HG03571 (cell line): Measurements from ENCODE around the gene YWHAH.

ENCODE experiments used
- ATAC-seq: cut with Tn5 transposase; IDR thresholded peaks from one replicate; pipeline ENCODE4 v1.9.1; 2021; ENCODE audit not compliant: unreplicated experiment

The YWHAH gene

DNA sequence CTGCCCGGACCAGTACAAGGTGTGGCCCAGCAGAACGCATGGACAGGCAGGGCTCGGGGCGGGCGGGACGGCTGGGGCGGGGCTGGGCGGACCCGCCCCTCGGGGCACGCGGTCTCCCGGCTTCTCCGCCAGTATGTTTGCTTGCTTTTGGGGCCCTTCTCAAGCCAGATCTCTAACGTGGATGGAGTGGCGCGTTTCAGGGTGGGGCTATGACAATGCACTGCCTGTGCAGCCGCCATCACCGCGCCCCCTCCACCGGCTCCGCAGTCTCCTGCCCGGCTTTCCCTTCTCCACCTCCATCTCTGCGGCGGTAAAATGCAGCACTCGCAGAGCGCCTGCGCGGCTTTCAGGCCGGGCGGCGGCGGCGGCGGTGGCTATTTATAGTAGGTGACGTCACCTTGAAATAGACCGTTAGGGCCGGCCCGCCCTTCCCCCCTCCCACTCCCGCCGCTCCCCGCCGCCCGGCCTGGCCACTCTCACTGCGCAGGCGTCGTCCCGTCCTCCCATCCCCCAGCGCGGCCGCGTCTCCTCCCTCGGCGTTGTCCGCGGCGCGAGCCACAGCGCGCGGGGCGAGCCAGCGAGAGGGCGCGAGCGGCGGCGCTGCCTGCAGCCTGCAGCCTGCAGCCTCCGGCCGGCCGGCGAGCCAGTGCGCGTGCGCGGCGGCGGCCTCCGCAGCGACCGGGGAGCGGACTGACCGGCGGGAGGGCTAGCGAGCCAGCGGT lies at the start of gene YWHAH:
TSS of gene YWHAH (plus strand) at position 558 of the 722 bp plus-strand sequence. CDS start 199 bp downstream, outside the sequence.
- ATAC-seq = peak; percentile 40

DNA sequence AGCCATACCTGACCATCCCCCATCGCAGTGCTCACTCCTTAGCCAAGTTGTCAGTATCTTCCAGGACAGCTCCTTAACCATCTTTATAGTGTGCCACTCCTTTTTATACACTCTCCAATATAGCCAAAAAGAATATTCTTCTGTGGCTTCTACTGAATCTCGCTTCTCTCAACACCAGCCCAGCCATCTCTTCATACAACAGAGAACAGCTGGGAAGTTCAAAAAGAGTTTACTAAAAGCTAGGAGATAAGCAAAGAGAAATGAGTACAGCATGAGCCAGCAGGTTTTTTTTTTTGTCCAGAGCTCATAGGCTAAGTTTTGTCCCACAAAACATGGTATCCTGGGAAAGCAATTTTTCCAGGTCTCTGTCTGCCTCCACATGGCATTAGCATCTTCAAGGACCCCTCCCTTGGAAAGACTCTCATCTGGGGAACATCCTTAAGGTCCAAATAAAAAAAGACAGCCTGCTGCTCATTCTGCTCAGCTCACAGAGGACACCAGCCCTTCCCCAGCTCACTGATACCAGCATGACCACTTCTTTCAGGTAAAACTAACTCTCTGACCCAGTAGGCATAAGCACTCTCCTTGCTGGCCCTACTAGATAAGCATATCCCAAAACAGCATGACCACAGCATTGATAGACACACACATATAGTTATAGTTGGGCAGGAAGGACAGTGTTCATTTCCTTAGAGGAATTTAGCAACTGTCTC lies 48.8 kb upstream of the YWHAH start:
- ATAC-seq = no peak

DNA sequence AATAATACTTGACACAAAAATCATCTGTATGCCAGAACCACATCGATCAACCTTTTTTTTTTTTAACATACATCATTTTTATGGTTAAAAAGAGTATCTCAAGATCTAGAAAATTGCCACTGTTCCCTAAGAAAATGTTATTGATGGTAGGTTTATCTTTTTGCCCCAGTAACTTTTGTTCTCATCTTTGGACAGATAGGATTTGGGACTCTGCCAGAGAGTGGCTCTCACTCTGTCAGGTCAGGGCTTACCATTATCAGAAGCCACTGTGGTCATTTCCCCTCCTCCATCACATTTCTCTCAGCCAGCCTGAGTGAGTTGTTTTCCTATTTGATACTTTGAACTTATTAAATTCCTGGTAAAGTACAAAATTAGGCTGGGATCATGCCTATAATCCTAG lies 47.9 kb upstream of the YWHAH start:
- no peak for ATAC-seq

DNA sequence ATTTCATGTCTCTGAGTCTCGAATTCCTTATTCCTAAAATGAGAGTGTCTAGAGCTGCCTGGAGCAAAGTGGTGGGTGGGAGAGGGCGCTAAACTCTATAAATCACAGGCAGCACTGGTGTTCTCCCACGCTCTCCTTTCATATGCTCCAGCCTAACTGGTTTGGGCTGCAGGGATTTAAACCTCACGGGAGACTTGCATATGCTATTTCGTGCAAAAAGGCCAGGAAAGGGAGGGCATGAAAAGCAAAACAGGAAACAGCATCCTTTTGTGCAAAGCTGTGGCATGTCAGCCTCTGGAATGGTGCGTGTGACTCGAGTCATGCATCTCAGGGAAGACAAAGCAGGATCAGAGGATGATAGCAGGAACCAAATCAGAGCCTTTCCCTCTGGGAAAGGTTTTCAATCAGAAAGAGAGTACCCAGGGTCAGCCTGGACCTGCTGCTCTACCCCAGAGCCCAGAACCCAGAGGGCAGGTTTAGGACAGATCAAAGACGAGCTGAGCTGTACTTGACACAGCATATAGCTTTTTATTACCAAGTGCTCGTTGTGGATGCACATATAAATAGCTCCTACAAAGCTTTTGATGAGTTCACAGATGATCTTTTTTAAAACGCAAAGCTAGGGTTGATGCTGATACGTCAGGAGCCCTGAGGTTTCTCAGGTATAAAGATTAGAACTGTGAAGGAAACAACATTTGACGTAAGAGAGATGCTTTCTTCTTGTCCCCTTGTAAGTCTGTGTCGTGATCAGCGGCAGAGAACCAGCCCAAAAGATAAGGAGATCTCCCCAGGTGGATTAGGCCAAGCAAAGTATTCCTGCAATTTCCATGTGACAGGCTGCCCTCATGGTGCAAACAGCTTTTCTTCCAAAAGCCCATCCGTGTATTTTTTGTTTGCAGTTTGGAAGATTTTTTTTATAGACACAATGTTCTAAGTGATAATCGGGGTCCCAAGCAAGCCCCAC lies 46.2 kb upstream of the YWHAH start:
- no peak for ATAC-seq

DNA sequence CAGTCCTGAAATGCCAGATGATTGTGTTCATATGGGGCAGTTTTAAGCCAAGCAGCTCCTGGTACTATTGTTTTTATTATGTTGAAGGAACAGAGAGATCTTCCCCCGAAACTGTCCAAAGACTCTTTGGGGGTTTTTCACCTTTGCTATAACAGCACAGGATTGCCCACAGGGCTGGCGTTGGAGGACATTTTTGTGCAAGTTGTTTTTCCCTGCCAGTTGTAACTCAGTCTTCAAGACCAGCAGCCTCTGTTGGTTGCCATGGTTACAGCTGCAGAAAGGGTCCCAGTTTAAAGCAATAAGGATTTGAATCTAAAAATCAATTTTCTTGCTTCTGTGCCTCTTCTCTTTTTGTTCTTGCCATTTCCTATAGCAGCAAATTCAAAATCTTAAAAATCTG lies 45.4 kb upstream of the YWHAH start:
- no peak for ATAC-seq

DNA sequence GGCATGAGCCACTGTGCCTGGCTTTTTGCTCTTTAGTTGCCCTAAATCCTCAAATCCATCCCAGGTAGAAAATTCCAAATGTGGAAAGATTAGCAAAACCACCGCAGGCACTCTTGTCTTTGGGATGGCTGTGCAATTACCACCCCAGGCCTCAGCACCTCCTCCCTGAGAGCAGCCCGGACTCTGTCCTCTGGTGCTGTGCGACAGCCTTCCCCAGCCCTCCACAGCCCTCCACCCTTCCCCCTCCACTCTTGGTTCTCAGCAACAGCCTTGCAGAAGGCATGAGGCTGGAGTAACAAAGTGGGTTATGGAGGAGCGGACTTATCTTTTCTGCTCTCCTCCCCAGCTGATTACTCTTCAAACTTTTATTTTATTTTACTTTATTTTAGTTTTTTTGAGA lies 44.7 kb upstream of the YWHAH start:
- ATAC-seq = no peak

DNA sequence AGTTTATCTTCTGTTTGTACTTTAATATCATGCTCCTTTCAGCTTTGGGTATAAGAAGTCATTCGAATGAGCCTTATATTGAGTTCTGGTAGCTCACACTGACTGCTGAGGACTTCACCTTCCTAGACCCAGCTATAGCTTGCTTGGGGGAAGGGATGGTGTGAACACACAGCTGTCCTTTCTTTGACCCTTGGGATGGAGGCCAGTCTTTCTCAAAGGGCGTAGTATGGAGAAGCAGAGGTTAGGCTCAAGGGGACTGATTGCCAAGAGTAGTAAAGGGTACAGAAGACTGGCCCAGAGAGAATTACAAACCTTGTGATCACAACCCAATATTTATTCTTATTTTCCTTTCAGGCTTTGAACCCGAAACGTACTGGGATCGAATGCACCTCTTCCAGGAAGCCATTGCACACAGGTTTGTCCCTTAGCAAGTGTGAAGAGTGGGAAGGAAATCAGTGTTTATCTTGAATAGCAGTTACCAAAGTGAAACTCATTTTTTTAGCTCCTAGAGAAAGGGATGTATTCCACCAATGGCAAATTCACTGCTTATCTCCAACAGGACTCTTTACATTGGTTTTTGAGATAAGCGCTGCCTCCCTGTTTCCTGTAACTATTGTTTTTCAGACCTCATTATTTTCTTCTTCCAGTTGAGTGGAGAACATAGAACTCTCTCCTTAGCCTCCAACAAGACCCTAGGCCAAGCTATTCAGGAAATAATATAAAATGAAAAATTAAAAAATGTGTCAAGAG lies 42.8 kb upstream of the YWHAH start:
- no peak for ATAC-seq

DNA sequence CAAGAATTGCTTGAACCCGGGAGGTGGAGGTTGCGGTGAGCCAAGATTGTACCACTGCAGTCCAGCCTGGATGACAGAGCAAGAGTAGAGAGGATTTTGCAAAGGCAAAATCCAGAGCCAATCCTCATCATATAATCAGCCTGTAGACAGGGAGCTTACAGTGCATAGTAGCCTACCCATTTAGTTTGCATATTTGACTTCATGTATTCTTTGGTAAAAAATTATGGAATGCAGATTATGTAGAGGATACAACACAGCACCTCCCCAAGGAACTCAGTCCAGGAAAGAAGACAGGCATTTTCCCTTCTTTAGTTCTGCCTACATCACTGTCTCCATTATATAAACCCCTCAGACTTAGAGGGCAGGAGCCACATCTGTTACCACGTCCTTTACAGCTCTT lies 39.7 kb upstream of the YWHAH start:
- ATAC-seq = no peak

DNA sequence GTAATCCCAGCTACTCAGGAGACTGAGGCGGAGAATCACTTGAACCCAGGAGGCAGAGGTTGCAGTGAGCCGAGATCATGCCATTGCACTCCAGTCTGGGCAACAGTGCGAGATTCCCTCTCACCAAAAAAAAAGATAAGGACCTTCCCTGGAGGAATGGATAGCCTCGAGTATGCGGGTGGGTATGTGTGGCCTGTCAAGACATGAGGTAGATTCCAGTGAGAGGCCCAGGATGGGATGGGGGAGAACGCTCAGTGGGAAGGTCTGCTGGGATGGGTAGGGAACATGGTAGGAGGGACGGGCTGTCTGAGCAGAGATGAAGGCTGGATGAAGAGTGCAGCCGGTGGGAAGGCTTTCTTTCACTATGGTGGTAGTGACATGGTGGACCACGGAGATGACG lies 39.0 kb upstream of the YWHAH start:
- no peak for ATAC-seq

DNA sequence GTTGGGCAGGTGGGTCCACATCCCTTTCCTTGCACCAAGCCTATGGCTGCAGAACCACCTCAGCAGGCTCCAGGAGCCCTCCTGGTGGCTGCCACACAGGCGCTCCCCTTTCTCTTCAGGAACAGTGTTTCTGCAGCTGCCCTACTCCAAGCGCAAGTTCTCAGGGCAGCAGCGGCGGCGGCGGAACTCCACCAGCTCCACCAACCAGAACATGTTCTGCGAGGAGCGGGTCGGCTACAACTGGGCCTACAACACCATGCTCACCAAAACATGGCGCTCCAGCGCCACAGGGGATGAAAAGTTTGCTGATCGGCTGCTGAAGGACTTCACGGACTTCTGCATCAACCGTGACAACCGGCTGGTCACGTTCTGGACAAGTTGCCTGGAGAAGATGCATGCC lies 38.2 kb upstream of the YWHAH start:
- no peak for ATAC-seq

DNA sequence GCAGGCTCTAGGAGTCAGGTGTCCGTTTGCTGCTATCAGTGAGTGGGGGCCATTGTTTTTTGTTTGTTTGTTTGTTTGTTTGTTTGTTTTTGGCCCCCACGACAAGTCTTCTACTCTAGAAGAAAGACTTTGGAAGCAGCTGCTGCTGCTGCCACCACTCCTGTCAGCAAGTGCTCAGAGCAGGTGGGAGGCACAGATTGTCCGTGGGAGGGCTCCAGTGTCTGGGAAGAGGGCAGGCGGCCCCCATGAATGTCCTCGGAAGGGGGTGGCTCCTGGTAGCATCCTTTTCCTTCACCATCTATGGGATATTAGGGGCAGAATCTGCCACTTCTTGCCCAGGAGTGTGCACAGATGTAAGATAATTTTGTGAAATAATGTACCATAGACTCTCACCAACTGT lies 37.8 kb upstream of the YWHAH start:
- no peak for ATAC-seq

DNA sequence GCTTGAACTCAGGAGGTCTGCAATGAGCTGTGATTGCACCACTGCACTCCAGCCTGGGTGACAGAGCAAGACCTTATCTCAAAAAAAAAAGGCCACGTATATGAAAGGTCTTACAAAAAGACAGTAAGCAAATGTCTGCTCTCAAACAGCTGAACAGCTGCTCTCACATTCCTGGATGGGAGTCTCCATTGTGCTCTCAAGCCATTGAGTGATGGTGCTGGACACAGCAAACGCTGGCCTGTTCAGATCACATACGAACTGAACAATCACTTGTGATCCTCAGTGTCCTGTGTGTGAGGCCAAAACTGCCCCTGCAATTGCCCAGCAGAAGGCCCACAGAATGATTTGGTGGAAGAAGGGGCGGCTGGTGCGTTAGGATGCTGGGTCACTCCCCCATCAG lies 34.4 kb upstream of the YWHAH start:
- no peak for ATAC-seq

DNA sequence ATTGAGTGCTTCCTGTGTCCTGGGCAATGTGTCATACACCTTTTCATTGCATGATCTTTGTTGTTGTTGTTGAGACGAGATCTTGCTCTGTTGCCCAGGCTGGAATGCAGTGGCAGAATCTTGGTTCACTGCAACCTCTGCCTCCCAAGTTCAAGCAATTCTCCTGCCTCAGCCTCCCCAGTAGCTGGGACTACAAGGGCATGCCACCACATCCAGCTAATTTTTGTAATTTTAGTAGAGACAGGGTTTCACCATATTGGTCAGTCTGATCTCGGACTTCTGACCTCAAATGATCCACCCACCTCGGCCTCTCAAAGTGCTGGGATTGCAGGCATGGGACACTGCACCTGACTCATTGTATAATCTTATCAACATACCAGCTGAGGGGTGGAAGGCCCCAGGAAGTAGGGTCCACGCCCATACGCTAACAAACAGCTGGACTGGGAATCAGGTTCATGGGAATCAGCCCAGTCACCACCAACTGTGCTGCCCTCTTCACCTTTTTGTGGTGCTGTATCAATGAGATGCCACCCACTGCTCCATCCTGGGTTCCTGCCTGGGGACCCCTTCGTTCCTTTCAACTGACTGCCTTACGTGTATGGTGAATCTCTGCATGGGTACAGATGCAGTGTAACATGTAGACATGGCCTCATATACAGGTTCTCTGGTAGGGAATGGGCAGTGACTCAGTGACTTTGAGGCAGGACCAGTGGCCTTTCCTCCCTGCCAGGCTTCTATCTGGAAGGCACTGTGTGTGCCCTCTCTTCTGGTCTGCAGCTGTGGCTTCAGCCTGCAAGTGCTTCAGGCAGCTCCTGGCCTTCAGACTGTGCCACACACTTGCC lies 32.5 kb upstream of the YWHAH start:
- no peak for ATAC-seq

DNA sequence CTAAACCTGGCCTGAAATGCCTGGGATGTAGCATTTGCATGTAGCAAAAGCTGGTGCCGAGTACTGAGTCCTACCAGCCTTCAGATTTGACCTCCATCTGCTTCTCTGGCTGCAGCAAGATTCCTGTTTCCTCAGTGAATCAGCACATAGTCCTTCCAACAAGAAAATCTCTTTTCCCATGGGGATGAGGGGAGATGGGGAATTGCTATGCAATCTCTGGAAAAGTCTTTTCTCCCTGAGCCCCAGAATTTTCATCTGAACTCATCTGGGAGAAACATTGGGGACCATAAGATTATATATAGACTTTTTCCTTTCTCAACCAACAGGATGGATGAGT lies 32.0 kb upstream of the YWHAH start:
- ATAC-seq = no peak

DNA sequence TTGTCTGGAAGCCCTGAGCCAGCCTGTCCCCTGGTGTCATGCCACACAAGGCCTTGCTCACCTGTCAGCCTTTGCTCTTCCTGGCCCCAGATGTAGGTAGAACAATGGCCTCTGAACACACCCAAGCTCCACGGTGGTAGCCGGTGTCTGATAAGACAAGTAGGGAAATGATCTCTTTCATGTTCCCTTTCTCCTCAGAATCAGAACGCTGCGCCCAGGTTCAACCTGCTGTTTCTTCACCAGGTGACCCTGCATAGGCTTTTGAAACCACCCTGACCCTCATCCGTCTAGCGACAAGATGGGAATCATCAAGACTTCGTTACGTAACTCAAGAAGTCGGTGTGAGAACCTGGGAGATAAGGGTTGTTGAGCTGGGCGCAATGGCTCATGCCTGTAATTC lies 28.7 kb upstream of the YWHAH start:
- no peak for ATAC-seq

DNA sequence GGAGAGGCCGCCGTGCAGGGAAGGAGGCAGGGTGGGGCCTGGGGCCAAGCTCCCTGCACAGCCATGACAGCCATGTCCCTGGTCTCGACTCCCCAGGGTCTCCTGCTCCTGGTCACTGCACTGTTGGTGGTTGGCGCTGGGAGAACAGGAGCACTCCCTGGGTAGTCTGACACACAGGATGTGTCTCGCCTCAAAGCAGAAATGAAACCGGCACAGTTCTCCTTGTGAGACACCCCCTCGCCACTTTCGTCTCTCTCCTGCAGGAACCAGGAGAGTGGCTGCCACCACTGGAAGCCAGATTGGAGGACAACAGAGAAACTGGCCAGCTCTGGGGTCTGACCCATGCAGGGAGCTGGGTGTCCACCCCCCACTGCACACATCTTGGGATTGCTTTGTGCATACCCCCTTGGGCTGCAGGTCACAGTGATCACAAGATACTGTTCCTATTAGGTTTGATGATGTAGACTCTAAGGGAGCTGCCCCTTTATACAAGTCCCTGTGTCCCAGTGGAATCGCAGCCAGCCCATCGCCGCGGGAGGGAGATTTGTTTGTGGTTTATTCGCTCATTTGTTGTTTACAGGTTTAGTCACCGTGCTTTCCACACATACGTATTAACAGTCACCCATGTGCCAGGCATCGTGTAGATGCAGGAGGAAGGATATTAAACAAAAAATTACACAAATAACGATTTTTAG lies 27.0 kb upstream of the YWHAH start:
- peak; percentile 68 for ATAC-seq

DNA sequence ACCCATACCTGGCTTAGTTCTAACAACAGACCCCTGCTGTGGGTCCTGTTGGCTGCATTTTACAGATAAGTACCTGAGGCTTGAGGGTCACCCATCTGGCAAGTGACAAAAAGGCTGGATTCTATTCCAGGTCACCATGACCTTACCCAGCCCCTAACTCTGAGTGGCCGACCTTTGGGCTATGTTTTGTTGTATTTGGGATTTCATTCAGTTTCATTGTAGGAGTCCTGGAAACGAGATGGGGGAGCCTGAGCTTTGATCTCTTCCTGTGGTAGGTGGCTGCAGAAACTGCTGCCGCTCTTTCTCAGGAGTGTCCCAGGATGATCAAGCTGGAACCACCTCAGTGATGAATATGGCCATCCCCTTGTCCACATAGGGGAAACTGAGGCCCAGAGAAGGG lies 24.6 kb upstream of the YWHAH start:
- no peak for ATAC-seq

DNA sequence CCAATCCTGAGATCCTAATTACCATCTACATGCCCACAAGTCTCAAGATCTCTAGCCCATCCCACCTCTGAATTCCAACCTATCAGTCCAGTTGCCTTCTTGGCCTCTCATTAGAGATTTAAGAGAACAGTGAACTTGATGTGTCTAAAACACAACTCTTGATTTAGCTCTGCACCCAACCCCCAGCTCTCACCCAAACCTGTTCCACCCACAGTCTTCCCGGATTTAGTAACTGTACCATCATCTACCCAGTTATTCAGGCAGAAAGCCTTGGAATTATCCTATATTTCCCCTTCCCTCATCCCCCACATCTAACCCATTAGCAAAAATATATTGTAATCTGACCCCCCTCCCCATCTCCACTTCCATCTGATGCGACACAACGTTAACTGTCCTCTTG lies 24.0 kb upstream of the YWHAH start:
- ATAC-seq = no peak

DNA sequence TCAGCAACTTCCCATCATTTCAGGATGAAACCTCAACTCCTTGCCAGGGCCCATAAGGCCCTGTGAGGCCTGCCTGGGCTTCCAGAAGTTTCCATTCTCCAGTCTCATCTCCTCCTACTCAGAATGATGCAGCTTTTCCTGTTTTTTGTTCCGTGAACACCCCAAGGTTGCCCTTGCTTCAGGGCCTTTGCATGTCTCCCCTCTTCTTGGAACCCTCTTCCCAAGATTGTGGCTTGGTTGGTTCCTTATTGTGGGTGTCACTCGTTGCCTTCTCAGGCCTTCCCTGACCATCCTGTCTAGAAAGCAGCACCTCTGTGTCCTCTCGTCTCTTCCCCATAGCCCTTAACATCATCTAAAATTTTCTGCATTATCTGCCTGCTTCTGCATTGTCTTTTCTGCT lies 23.2 kb upstream of the YWHAH start:
- no peak for ATAC-seq

DNA sequence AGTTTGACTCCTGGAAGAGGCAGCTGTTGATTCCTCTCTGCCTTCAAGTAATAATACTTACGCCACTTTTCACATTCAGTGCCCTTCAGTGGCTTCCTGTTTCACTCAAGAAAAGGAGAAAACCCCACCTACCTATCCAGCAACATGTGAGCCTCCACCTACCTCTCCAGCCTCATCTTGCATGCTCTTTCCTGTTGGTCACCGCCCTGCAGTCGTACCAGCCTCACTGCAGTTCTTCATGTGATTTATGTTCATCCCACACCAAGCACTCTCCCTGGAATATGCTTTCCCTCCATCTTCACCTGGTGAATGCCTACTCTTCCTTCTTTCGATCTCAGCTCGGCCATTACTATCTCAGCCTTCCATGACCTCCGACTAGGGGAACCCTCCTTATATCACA lies 21.8 kb upstream of the YWHAH start:
- ATAC-seq = no peak
